ENCODE data around the gene DCAF6.

DNA sequence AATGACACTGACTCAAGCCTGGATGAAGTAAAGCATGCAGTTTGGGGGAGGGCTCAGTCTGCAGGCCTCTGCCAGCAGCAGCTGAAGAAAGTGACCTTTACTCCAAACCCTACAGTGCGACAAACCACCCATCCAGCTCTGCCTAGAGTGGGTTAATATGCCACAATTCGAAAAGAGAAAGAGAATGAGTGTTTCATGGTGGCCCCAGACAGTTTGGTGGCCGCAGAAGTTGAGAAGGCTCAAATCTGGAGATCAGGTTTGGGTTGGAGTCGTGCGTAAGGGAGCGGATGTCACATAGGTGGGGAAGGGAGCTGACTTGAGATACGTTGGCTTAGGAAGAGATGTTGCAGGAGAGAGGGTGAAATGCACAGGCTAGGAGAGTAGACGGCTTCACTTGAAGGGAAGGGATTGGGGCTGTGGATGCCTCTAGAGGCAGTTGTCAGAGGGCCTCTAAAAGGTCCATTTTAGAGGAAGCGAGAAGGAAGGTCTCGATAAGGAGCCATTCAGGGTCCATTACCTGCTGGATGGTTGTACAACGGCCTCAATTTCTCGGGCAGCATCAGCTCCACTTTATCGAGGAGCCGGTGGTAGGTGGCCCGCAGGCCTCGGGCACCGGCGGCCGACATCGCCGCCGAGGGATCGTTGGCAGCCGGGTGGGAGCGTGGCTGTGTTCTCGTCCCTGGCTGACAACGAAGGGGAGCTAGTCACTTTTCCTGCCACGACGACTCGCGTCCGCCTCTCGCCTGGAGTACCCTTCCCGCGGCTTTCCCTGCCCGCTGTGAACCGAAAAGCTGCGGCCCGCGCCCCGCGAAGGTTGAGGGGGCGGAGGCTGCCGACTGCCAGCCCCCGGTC lies 1.0 kb upstream of the DCAF6 start:
- no peak for TF ChIP-seq CTCF (IDR thresholded peaks at IDR 0.05; ENCODE audit: low read length)
- TF ChIP-seq EZH2 (IDR thresholded peaks at IDR 0.05; ENCODE audit: borderline replicate concordance, low read length): no peak
